Calu3 (cell line): ENCODE measurements around the gene ASCL2. TPM values are rescaled to one million over a fixed set of nuclear protein-coding genes. Genes with fewer than 3 reads are reported as not detected.

ENCODE experiments used
- BruUV-seq: library from RNA; stranded (reverse); fragments of 400-500 nt; replicated peaks from 2 replicates; lab custom pipeline; 2021; lab: Mats Ljungman, UMichigan
- CTCF ChIA-PET: fragments of 300-600 bp; sonication (Branson Sonifier 250); formaldehyde crosslinking; loops from one replicate; lab custom pipeline; 2022; ENCODE audit warnings: antibody characterized with exemption; lab: Charles Lee
- DNase-seq: peaks from one replicate; pipeline ENCODE4 v3.0.0; 2022
- H3K27ac Mint-ChIP-seq: one replicate; pipeline ENCODE4 v1.8.0; 2022; ENCODE audit warnings: mixed read lengths; ENCODE audit not compliant: unreplicated experiment
- H3K27me3 Mint-ChIP-seq: one replicate; pipeline ENCODE4 v1.8.0; 2022; ENCODE audit warnings: mixed read lengths; ENCODE audit not compliant: unreplicated experiment
- H3K36me3 Mint-ChIP-seq: one replicate; pipeline ENCODE4 v1.8.0; 2022; ENCODE audit warnings: mild to moderate bottlenecking, moderate library complexity, mixed read lengths; ENCODE audit not compliant: insufficient read depth, unreplicated experiment
- H3K4me1 Mint-ChIP-seq: one replicate; pipeline ENCODE4 v1.8.0; 2022; ENCODE audit warnings: mild to moderate bottlenecking, low read depth, mixed read lengths; ENCODE audit not compliant: unreplicated experiment
- H3K4me3 Mint-ChIP-seq: one replicate; pipeline ENCODE4 v1.8.0; 2022; ENCODE audit warnings: mild to moderate bottlenecking, low read depth, moderate library complexity, mixed read lengths; ENCODE audit not compliant: unreplicated experiment
- H3K9me3 Mint-ChIP-seq: one replicate; pipeline ENCODE4 v1.8.0; 2022; ENCODE audit warnings: low read depth, mixed read lengths; ENCODE audit not compliant: unreplicated experiment
- intact Hi-C: fragments of 100-400 bp; cut with micrococcal nuclease; formaldehyde crosslinking; loops from one replicate; pipeline ENCODE4 v1.10.0; 2022; ENCODE audit not compliant: unreplicated experiment
- total RNA-seq: library from RNA; stranded (reverse); gene quantifications from 2 replicates; pipeline ENCODE4 v1.2.3, GENCODE V29; 2022
- TF ChIP-seq, protein P1 (sequence below): fragments of 200-600 bp; IDR thresholded peaks from one replicate; pipeline ENCODE4 v1.8.0; 2022; ENCODE audit warnings: antibody characterized with exemption; ENCODE audit not compliant: unreplicated experiment

Gene ASCL2
- total RNA-seq, 1 experiment from 2014 or later = not detected

DNA sequence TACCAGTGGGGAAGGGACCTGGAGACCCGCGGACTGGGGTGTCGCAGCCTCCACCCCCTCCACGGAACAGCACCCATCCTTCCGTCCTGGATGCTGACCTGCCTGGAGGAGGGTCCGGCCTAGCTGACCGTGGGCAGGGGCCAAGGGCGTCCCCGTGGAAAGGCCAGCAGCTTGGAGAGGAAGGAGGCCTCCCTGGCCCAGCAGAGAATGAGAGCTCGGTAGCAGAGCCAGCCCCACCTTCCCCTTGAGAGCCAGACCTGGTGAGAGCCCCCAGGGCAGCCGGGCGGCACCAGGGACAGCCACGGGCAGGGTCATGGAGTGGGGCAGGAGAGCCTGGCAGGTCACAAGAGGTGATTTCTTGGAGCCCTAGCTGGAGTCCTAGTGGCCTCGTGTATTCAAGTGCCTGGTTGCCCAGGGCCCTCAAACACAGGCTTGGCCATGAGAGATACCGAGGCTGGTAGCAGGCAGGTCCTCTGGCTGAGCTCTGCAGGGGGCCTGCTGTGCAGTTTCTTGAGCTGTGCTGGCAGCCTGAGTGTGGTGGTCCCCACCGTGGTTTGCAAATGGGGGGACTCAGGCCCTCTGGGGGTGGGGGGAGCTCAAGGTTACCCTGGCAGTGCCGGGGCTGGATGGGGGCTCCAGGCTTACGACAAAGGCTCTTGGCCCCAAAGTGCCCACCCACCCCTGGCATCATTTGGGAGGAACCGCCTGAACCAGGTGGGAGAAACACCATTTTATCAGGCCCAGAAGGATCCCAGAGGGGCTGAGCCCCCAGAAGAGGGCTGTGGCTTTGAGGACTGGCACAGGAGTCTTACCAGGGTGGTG is 39.1 kb upstream of the ASCL2 start:
- CTCF ChIA-PET = interaction anchor here (0.6 to 2.1 kb wide), 2 partner anchors 91 to 110 kb away, joined by 3 to 9 read pairs; partner anchors contain the start of gene TSSC4
- H3K27ac Mint-ChIP-seq = no peak overlapping the region
- DNase-seq = no peak
- H3K36me3 Mint-ChIP-seq = no peaks in the 10 kb centered on the region
- BruUV-seq = no TSS peak
- TF ChIP-seq, protein P1, sequence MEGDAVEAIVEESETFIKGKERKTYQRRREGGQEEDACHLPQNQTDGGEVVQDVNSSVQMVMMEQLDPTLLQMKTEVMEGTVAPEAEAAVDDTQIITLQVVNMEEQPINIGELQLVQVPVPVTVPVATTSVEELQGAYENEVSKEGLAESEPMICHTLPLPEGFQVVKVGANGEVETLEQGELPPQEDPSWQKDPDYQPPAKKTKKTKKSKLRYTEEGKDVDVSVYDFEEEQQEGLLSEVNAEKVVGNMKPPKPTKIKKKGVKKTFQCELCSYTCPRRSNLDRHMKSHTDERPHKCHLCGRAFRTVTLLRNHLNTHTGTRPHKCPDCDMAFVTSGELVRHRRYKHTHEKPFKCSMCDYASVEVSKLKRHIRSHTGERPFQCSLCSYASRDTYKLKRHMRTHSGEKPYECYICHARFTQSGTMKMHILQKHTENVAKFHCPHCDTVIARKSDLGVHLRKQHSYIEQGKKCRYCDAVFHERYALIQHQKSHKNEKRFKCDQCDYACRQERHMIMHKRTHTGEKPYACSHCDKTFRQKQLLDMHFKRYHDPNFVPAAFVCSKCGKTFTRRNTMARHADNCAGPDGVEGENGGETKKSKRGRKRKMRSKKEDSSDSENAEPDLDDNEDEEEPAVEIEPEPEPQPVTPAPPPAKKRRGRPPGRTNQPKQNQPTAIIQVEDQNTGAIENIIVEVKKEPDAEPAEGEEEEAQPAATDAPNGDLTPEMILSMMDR = no peak
- H3K9me3 Mint-ChIP-seq = no peaks in the 10 kb centered on the region
- H3K27me3 Mint-ChIP-seq = peaks cover 13% of the 10 kb centered on the region
- intact Hi-C loops = no loop called here
- H3K4me1 Mint-ChIP-seq = no peaks in the 10 kb centered on the region
- H3K4me3 Mint-ChIP-seq = no peak overlapping the region

DNA sequence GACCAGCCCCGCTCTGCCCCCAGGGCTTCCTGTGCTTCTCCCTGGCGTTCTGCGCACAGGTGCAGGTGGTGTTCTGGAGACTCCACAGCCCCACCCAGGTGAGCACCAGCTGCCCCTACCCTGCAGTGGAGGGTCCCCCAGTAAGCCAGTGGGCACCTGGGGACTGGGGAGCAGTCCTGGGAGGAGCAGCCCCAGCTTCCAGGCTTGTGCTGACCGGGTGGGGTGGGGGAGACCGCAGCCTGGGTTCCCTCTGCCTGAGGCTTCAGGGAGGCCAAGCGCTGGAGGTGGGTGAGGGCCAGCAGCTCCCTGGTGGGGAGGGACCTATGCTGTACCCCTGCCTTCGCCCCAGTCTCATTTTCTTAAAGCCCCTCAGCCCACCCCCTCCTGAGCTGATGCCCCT is 38.3 kb upstream of the ASCL2 start:
- no TSS peak for BruUV-seq
- intact Hi-C loops = no loop called here
- CTCF ChIA-PET = interaction anchor here (0.6 to 2.1 kb wide), 2 partner anchors 92 to 111 kb away, joined by 3 to 9 read pairs; partner anchors contain the start of gene TSSC4

DNA sequence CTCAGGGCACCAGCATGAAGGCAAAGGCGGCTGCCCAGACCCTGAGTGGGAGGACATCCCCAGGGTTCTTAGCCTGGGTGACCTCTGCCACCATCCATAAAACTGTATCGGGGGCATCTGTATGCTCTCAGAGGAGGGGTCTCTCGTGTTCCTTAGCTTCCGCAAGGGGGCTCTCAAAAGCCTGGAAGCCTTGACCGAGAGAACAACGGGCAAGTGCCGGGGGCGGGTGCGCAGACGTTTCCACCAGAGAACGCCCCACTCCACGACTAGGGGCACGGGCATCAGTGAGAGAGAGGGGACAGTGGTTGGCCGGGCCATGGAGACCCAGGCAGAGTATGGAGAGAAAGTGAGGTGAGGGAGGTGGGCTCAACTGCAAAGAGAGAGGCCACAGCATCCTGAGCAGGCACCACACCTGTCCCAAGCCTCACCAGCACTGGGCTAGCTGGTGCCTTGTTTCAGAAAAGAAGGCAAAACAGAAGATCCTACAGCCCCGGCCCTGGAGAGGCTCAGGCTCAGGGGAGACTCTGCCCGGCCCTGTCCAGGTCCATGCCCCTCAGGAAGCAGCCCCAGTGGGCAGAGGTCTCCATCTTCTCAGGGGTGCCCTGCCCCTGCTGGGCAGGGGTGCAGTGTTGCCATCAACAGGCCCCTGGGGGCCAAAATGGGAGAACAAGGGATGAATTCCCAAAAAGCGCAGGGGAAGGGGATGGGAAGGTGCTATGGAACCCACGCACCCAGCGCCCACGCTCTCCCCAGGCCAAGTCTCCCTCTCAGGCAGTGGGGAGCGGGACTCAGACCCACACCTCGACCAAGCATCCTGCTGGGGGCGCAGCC is 37.3 kb upstream of the ASCL2 start:
- no peaks in the 10 kb centered on the region for H3K4me1 Mint-ChIP-seq
- CTCF ChIA-PET = interaction anchor here (0.5 to 4.6 kb wide), 2 partner anchors 80 to 112 kb away, joined by 3 to 97 read pairs; no protein-coding TSS in a partner anchor
- H3K4me3 Mint-ChIP-seq = no peak overlapping the region
- H3K27me3 Mint-ChIP-seq = peaks cover 17% of the 10 kb centered on the region
- no TSS peak for BruUV-seq
- H3K36me3 Mint-ChIP-seq = no peaks in the 10 kb centered on the region
- DNase-seq = no peak
- intact Hi-C loops = no loop called here
- TF ChIP-seq, protein P1 = no peak
- H3K9me3 Mint-ChIP-seq = no peaks in the 10 kb centered on the region
- no peak overlapping the region for H3K27ac Mint-ChIP-seq

More for the DNA sequence above, 38.3 kb upstream of the ASCL2 start:
- TF ChIP-seq, protein P1 = no peak
- Mint-ChIP-seq H3K27ac (no peak overlapping the region), H3K36me3 (no peaks in the 10 kb centered on the region), H3K9me3 (no peaks in the 10 kb centered on the region), H3K4me1 (no peaks in the 10 kb centered on the region), H3K27me3 (peaks cover 13% of the 10 kb centered on the region), H3K4me3 (no peak overlapping the region)
- no peak for DNase-seq

DNA sequence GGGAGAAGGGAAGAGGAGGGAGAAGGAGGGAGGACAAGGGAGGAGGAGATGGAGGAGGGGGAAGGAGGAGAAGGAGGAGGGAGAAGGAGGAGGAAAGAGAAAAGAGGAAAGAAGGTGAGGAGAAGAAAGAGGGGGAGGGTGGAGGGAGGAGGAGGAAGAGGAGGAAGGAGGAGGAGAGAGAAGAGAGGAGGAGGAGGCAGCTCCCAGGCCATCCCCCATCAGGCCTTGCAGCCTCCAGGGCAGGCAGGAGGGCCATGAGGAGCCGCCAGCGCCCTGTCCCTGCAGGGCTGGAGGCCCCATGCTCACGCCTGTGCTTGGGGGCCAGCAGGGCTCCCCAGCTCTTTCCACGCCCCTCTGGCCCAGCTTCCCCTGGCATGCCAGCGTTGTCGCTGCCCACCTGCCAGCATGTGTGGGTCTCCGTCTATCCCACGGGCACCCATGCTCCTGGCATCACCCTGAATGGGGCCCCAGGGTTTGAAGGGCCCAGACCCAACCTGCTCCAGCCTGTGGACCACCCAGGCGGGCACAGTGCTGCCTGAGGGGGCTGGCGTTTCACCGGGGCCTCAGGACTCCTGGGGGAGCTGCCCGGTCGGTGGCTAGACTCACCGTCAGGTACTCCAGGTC is 36.6 kb upstream of the ASCL2 start:
- DNase-seq = no peak
- no peaks in the 10 kb centered on the region for H3K4me1 Mint-ChIP-seq
- H3K36me3 Mint-ChIP-seq = no peaks in the 10 kb centered on the region
- peaks cover 25% of the 10 kb centered on the region for H3K27me3 Mint-ChIP-seq
- no TSS peak for BruUV-seq
- no peak overlapping the region for H3K4me3 Mint-ChIP-seq
- CTCF ChIA-PET = interaction anchor here (0.5 to 4.6 kb wide), 2 partner anchors 81 to 113 kb away, joined by 3 to 97 read pairs; no protein-coding TSS in a partner anchor
- H3K9me3 Mint-ChIP-seq = no peaks in the 10 kb centered on the region
- H3K27ac Mint-ChIP-seq = no peak overlapping the region
- intact Hi-C loops = no loop called here
- TF ChIP-seq, protein P1 = no peak
